ENCODE measurements around the gene ZNF737. TPM values are rescaled to one million over a fixed set of nuclear protein-coding genes. Genes with fewer than 3 reads are reported as not detected.
"Not testable (repeated sequence)": the region's sequence is repeated elsewhere in the genome, so short reads cannot be mapped to it uniquely, and the experiment has no call there.

Gene ZNF737
- 10.2 TPM for polyA plus RNA-seq (2013, experiment 1 of 2)
- 9.8 TPM for polyA plus RNA-seq (2013, experiment 2 of 2)

DNA sequence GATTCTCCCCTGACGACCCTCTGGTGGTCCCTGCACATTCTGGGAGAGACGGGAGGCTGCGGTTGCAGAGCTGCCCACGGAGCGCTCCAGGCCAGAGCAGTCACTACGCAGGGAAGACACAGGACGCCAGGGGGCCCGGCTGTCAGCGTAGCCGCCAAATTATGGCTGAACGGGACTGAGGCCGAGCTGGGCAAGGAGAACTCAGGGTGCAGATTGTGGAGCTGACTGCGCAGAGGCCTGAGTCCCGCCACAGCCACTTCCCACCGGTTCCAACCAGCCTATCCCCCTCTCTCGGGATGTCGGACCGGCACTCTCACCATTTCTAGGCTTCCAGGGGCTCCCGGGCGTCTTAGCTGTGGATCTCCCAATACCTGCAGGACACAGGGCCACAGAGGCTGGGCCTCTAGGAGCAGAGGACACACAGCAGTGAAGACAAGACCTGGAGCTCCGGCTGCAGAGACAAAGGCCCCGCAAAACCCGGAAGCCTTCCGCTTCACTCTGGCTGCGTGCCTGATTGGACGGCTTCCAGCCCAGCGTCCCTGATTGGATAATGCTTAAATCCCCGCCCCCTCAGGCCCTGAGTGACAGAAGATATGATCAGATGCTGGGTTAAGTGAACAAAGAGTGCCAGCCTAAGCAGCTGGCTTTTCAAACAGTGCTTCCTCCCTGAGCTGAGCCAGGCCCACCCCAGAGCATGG lies at the start of gene ZNF737:
Gene ZNF737 (minus strand): TSS at position 461 of the 698 bp plus-strand sequence. CDS start 141 bp downstream, at position 320.
- Histone ChIP-seq H3K56ac (ENCODE audit: low read length) (peak within 1 kb of the TSS; percentile 87), H4K8ac (ENCODE audit: low read depth, low read length) (no peak within 1 kb of the TSS), H3K4ac (ENCODE audit: low read depth, low read length) (peak within 1 kb of the TSS; percentile 78), H3K4me3 (ENCODE audit: low read length) (peak within 1 kb of the TSS; percentile 78), H2AK5ac (ENCODE audit: low read length) (no peak within 1 kb of the TSS), H3K79me2 (ENCODE audit: control insufficient read depth, insufficient read depth, low read length) (peaks cover 2% of the 10 kb centered on the region), H3K4me1 (ENCODE audit: control insufficient read depth, low read depth, low read length) (no peaks in the 10 kb centered on the region), H2BK5ac (ENCODE audit: low read length) (no peak within 1 kb of the TSS), H2BK15ac (replicated peaks; ENCODE audit: low read depth) (no peak within 1 kb of the TSS), H3K79me1 (ENCODE audit: low read length) (no peaks in the 10 kb centered on the region), H3K36me3 (ENCODE audit: control insufficient read depth, insufficient read depth, low read length) (no peaks in the 10 kb centered on the region), H3K4me2 (ENCODE audit: low read length) (peak within 1 kb of the TSS; percentile 66), H3K23ac (ENCODE audit: low read length) (no peak within 1 kb of the TSS), H3K9ac (ENCODE audit: low read length) (peak within 1 kb of the TSS; percentile 88), H3K18ac (ENCODE audit: low read length) (peak within 1 kb of the TSS; percentile 13), H3K27me3 (ENCODE audit: insufficient read depth, low read length, poor library complexity) (no peaks in the 10 kb centered on the region), H3K27ac (ENCODE audit: low read depth, low read length) (peak within 1 kb of the TSS; percentile 69), H4K5ac (ENCODE audit: low read length) (no peak within 1 kb of the TSS), H2BK120ac (ENCODE audit: low read depth, low read length) (no peak within 1 kb of the TSS)
- WGBS (ENCODE audit: extremely low coverage, insufficient coverage, low lambda C conversion rate), result no CpG with 5 or more reads among the region's 28 CpGs
- DNase-seq, result peak; percentile 99

DNA sequence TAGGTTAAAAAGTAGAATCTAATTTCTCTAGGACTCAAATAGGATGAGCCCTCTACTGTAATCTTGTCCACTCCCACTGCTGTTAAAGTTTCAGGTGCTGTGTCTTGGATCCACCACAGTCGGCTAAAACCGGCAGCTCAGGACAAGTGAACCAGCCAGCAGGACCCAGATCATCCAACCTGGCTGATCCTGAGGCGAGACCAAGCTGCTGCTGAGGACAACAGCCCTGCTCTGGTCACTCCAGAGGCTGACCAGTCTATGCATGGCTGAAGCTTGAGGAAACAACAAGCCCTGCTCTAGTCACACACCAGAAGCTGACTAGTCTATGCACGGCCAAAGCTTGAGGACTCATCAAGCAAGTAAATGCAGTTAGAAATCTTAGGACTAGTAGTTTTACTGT lies 49.4 kb upstream of the ZNF737 start:
- H2AK5ac ChIP-seq (ENCODE audit: low read length); H2BK15ac ChIP-seq (replicated peaks; ENCODE audit: low read depth); H3K23ac ChIP-seq (ENCODE audit: low read length); H3K27ac ChIP-seq (ENCODE audit: low read depth, low read length); H3K4me1 ChIP-seq (ENCODE audit: control insufficient read depth, low read depth, low read length); H2BK120ac ChIP-seq (ENCODE audit: low read depth, low read length); H3K9ac ChIP-seq (ENCODE audit: low read length); H3K36me3 ChIP-seq (ENCODE audit: control insufficient read depth, insufficient read depth, low read length); H2BK5ac ChIP-seq (ENCODE audit: low read length); H3K56ac ChIP-seq (ENCODE audit: low read length); H3K4me3 ChIP-seq (ENCODE audit: low read length); H3K18ac ChIP-seq (ENCODE audit: low read length); H4K5ac ChIP-seq (ENCODE audit: low read length); H3K4ac ChIP-seq (ENCODE audit: low read depth, low read length); DNase-seq; H3K27me3 ChIP-seq (ENCODE audit: insufficient read depth, low read length, poor library complexity); H3K79me2 ChIP-seq (ENCODE audit: control insufficient read depth, insufficient read depth, low read length); H3K4me2 ChIP-seq (ENCODE audit: low read length); H3K79me1 ChIP-seq (ENCODE audit: low read length); H4K8ac ChIP-seq (ENCODE audit: low read depth, low read length): not testable (repeated sequence)
- WGBS (ENCODE audit: extremely low coverage, insufficient coverage, low lambda C conversion rate), result no CpG with 5 or more reads among the region's 4 CpGs

DNA sequence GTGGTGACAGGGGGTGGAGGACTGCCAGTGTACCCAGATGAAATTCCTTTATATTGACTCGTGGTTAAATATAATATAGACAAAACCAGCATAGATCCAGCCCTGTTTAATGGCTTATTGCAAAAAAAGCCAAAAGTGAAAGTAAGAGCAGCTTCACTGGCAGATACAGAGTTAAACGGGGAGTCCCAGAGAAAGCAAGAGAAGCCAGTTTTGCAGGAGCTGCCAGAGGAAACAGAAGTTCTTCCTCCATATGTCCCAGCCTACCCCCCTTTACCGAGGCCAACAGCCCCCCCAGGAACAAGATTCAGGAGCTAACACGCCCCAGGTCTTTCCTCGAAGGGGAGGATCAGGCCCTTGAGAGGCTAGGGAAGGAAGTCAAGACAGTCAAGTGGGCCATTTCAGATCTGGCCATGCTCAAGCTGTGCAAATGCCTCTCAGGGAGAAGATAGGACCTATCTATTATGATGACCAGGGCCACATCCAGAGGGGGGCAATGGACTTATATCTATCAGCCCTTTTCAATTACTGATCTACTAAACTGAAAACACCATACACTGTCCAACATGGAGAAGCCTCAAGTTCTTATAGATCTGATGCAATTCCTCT lies 47.2 kb upstream of the ZNF737 start:
- Histone ChIP-seq H3K36me3 (ENCODE audit: control insufficient read depth, insufficient read depth, low read length) (no peaks in the 10 kb centered on the region), H4K5ac (ENCODE audit: low read length) (no peak overlapping the region), H3K9ac (ENCODE audit: low read length) (no peak overlapping the region), H2AK5ac (ENCODE audit: low read length) (no peak overlapping the region), H3K79me2 (ENCODE audit: control insufficient read depth, insufficient read depth, low read length) (no peaks in the 10 kb centered on the region), H4K8ac (ENCODE audit: low read depth, low read length) (no peak overlapping the region), H2BK15ac (replicated peaks; ENCODE audit: low read depth) (no peak overlapping the region), H3K79me1 (ENCODE audit: low read length) (no peaks in the 10 kb centered on the region), H3K27ac (ENCODE audit: low read depth, low read length) (no peak overlapping the region), H3K18ac (ENCODE audit: low read length) (no peak overlapping the region), H2BK120ac (ENCODE audit: low read depth, low read length) (no peak overlapping the region), H3K4me1 (ENCODE audit: control insufficient read depth, low read depth, low read length) (no peaks in the 10 kb centered on the region), H3K23ac (ENCODE audit: low read length) (no peak overlapping the region), H3K27me3 (ENCODE audit: insufficient read depth, low read length, poor library complexity) (no peaks in the 10 kb centered on the region), H3K4ac (ENCODE audit: low read depth, low read length) (no peak overlapping the region), H3K56ac (ENCODE audit: low read length) (no peak overlapping the region), H2BK5ac (ENCODE audit: low read length) (no peak overlapping the region), H3K4me3 (ENCODE audit: low read length) (no peak overlapping the region), H3K4me2 (ENCODE audit: low read length) (no peak overlapping the region)
- DNase-seq, result no peak
- WGBS (ENCODE audit: extremely low coverage, insufficient coverage, low lambda C conversion rate), result no CpG with 5 or more reads among the region's 5 CpGs

DNA sequence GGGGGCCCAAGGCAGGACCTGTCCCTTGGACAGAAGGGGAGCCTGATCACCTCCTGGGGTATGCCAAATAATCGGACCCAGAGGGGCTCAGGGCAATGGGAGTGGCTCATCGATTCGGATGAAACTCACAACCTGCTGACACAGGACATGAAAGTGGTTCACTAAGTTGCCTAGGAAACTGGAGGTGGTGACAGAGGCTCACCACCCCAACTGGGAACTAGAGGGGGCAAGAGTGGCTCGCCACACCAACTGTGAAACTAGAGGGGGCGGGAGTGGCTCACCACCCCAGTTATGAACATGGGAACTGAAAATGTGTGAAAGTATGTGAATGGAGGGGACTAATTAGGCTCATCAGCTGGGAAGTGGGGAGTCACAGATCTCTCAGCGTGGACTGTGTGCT lies 46.3 kb upstream of the ZNF737 start:
- Histone ChIP-seq H3K18ac (ENCODE audit: low read length) (no peak overlapping the region), H3K4me3 (ENCODE audit: low read length) (no peak overlapping the region), H3K27me3 (ENCODE audit: insufficient read depth, low read length, poor library complexity) (no peaks in the 10 kb centered on the region), H3K36me3 (ENCODE audit: control insufficient read depth, insufficient read depth, low read length) (no peaks in the 10 kb centered on the region), H3K79me1 (ENCODE audit: low read length) (no peaks in the 10 kb centered on the region), H3K27ac (ENCODE audit: low read depth, low read length) (no peak overlapping the region), H2BK5ac (ENCODE audit: low read length) (no peak overlapping the region), H3K79me2 (ENCODE audit: control insufficient read depth, insufficient read depth, low read length) (no peaks in the 10 kb centered on the region), H2BK120ac (ENCODE audit: low read depth, low read length) (no peak overlapping the region), H4K5ac (ENCODE audit: low read length) (no peak overlapping the region), H3K9ac (ENCODE audit: low read length) (no peak overlapping the region), H3K23ac (ENCODE audit: low read length) (no peak overlapping the region), H3K4ac (ENCODE audit: low read depth, low read length) (no peak overlapping the region), H3K56ac (ENCODE audit: low read length) (no peak overlapping the region), H2BK15ac (replicated peaks; ENCODE audit: low read depth) (no peak overlapping the region), H2AK5ac (ENCODE audit: low read length) (no peak overlapping the region), H3K4me1 (ENCODE audit: control insufficient read depth, low read depth, low read length) (no peaks in the 10 kb centered on the region), H3K4me2 (ENCODE audit: low read length) (no peak overlapping the region), H4K8ac (ENCODE audit: low read depth, low read length) (no peak overlapping the region)
- no peak for DNase-seq
- WGBS (ENCODE audit: extremely low coverage, insufficient coverage, low lambda C conversion rate), result no CpG with 5 or more reads among the region's 6 CpGs

DNA sequence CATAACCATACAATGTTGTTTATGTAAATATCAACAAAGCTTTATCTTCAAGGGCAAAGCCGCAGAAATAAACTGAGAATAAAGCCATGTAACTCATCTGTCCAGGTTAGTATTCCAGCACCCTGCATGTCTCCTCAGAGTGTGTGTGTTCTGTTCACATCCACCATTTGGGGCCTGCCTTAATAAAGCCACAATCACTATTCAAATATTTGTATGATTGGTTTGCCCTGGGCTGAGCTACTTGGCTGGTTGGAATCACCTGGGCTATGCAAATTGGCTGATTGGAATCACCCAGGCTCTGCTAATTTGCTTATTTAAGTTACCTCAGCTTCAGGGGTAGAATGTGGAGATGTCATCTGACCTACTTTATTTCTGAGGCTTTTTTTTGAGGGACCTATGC lies 42.4 kb upstream of the ZNF737 start:
- no peak overlapping the region for H3K18ac ChIP-seq (ENCODE audit: low read length)
- no peak overlapping the region for H4K5ac ChIP-seq (ENCODE audit: low read length)
- no peak overlapping the region for H3K4me3 ChIP-seq (ENCODE audit: low read length)
- H3K27ac ChIP-seq (ENCODE audit: low read depth, low read length), result no peak overlapping the region
- no peaks in the 10 kb centered on the region for H3K79me2 ChIP-seq (ENCODE audit: control insufficient read depth, insufficient read depth, low read length)
- H3K4ac ChIP-seq (ENCODE audit: low read depth, low read length), result no peak overlapping the region
- H2BK120ac ChIP-seq (ENCODE audit: low read depth, low read length), result no peak overlapping the region
- no peak overlapping the region for H3K4me2 ChIP-seq (ENCODE audit: low read length)
- H2BK5ac ChIP-seq (ENCODE audit: low read length), result no peak overlapping the region
- no peaks in the 10 kb centered on the region for H3K4me1 ChIP-seq (ENCODE audit: control insufficient read depth, low read depth, low read length)
- H4K8ac ChIP-seq (ENCODE audit: low read depth, low read length), result no peak overlapping the region
- no peak for DNase-seq
- H2BK15ac ChIP-seq (replicated peaks; ENCODE audit: low read depth), result no peak overlapping the region
- WGBS (ENCODE audit: extremely low coverage, insufficient coverage, low lambda C conversion rate), result no CpG with 5 or more reads among the region's 1 CpG
- no peak overlapping the region for H3K9ac ChIP-seq (ENCODE audit: low read length)
- H3K79me1 ChIP-seq (ENCODE audit: low read length), result no peaks in the 10 kb centered on the region
- no peaks in the 10 kb centered on the region for H3K27me3 ChIP-seq (ENCODE audit: insufficient read depth, low read length, poor library complexity)
- H2AK5ac ChIP-seq (ENCODE audit: low read length), result no peak overlapping the region
- H3K23ac ChIP-seq (ENCODE audit: low read length), result no peak overlapping the region
- H3K36me3 ChIP-seq (ENCODE audit: control insufficient read depth, insufficient read depth, low read length), result no peaks in the 10 kb centered on the region
- no peak overlapping the region for H3K56ac ChIP-seq (ENCODE audit: low read length)

Data from mesendoderm (in vitro differentiated cells).